MM.1S (cell line): ENCODE results near the gene DTHD1.

Experiments used
- EZH2 ChIP-seq: fragments of 300-600 bp; sonication (generic); optimal IDR thresholded peaks from 2 replicates; pipeline ENCODE3; 2017; ENCODE audit warnings: low read depth, mild to moderate bottlenecking, antibody characterized with exemption, low read length, mixed read lengths
- TF ChIP-seq, protein P1 (sequence below): fragments of 300-600 bp; sonication (generic); IDR thresholded peaks from 2 replicates; pipeline ENCODE4 v1.5.1; 2016; ENCODE audit warnings: antibody characterized with exemption, low read length, mixed read lengths

DNA sequence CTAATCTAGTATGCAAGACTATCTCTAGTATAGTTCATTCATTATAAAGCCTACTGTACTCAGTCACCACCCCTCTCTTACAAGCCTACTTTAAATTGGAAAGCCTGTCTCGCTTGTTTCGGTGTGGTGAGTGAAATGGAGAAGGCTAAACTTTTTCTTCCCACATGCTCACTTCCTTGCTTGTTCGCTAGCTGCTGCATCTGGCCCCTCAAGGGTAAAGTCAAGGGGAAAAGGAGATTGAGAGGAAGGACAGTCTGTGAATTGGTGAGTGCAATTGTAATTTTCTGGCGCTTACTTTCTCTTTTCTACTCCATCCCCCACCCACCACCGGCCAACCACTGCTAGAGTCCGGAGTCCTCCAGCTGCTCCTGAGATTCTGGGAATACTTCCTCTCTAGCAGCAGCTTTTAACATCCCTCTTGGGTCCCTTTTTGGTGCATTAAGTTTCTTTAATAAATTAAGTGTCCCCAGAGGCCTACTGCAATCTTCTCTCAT lies 25.0 kb upstream of the DTHD1 start:
- TF ChIP-seq, protein P1, sequence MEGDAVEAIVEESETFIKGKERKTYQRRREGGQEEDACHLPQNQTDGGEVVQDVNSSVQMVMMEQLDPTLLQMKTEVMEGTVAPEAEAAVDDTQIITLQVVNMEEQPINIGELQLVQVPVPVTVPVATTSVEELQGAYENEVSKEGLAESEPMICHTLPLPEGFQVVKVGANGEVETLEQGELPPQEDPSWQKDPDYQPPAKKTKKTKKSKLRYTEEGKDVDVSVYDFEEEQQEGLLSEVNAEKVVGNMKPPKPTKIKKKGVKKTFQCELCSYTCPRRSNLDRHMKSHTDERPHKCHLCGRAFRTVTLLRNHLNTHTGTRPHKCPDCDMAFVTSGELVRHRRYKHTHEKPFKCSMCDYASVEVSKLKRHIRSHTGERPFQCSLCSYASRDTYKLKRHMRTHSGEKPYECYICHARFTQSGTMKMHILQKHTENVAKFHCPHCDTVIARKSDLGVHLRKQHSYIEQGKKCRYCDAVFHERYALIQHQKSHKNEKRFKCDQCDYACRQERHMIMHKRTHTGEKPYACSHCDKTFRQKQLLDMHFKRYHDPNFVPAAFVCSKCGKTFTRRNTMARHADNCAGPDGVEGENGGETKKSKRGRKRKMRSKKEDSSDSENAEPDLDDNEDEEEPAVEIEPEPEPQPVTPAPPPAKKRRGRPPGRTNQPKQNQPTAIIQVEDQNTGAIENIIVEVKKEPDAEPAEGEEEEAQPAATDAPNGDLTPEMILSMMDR: no peak
- TF ChIP-seq EZH2: no peak
